ENCODE measurements around the gene ZNHIT2. TPM values are rescaled to one million over a fixed set of nuclear protein-coding genes. Genes with fewer than 3 reads are reported as not detected.
A peak's percentile ranks its signal among the peaks of the same experiment; 100 is the strongest.

The ZNHIT2 gene
- total RNA-seq, 4 donors from 2014 or later = 17.3 to 38.5 (median 25.9) TPM

DNA sequence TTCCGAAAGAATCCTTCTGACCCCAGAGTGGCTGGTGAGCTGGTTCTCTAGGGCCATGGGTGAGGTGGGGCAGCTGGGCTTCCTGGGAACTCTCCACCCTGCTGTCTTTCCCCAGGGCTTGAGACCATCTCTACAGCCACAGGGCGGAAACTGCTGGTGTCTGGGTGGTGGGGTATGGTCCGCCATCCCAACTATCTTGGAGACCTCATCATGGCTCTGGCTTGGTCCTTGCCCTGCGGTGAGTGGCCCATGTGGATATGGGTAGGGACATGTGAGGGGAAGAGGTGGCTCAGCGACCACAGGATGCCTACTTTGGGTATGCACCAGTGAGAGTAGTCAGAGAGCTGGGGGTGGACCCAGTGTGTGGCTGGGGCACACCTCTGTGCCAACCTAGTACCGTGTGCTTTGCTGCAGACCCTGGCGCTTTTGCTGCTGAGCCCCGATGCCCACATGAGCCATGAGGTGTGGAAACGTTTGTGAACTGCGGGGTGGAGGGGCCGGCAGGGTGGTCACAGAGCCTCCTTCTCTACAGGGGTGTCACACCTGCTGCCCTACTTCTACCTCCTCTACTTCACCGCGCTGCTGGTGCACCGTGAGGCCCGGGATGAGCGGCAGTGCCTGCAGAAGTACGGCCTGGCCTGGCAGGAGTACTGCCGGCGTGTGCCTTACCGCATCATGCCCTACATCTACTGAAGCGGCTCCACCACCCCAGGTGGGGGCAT is 2.0 kb downstream of the ZNHIT2 start:
- no peak overlapping the region for H3K4me3 ChIP-seq (replicated peaks in 1 of 3)
- intact Hi-C loops (cut with DNase I) = loop anchor here (10.0 kb wide), 2 partner anchors 101 to 201 kb away; partner anchors contain the start of genes ARL2 and ATG2A
- 88 to 95% methylated on average over 20 of the region's 21 CpGs for WGBS, 2 donors
- H3K27me3 ChIP-seq = no peaks in the 10 kb centered on the region
- no peaks in the 10 kb centered on the region for H3K9me3 ChIP-seq
- TF ChIP-seq, protein P1, sequence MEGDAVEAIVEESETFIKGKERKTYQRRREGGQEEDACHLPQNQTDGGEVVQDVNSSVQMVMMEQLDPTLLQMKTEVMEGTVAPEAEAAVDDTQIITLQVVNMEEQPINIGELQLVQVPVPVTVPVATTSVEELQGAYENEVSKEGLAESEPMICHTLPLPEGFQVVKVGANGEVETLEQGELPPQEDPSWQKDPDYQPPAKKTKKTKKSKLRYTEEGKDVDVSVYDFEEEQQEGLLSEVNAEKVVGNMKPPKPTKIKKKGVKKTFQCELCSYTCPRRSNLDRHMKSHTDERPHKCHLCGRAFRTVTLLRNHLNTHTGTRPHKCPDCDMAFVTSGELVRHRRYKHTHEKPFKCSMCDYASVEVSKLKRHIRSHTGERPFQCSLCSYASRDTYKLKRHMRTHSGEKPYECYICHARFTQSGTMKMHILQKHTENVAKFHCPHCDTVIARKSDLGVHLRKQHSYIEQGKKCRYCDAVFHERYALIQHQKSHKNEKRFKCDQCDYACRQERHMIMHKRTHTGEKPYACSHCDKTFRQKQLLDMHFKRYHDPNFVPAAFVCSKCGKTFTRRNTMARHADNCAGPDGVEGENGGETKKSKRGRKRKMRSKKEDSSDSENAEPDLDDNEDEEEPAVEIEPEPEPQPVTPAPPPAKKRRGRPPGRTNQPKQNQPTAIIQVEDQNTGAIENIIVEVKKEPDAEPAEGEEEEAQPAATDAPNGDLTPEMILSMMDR (IDR thresholded peaks at IDR 0.05) = no peak
- no peak for TF ChIP-seq POLR2A (IDR thresholded peaks at IDR 0.05)
- no peak for DNase-seq
- peaks cover 13 to 17% of the 10 kb centered on the region in 2 donors for H3K36me3 ChIP-seq
- no peak overlapping the region for H3K27ac ChIP-seq
- H3K4me1 ChIP-seq = peaks cover 37 to 49% of the 10 kb centered on the region in 2 donors

GRCh38 chr11:65114538-65115171 is 2.8 kb downstream of the ZNHIT2 start:
- Histone ChIP-seq H3K9me3 (no peaks in the 10 kb centered on the region), H3K4me1 (peaks cover 37 to 48% of the 10 kb centered on the region in 2 donors), H3K4me3 (replicated peaks in 1 of 3) (no peak overlapping the region), H3K27ac (no peak overlapping the region), H3K36me3 (peaks cover 7 to 10% of the 10 kb centered on the region in 2 donors), H3K27me3 (no peaks in the 10 kb centered on the region)
- TF ChIP-seq POLR2A (IDR thresholded peaks at IDR 0.05) = no peak
- TF ChIP-seq, protein P1 (IDR thresholded peaks at IDR 0.05) = no peak
- intact Hi-C loops (cut with DNase I) = loop anchor here (5.0 to 10.0 kb wide), 3 partner anchors 68 to 200 kb away; partner anchors contain the start of genes ARL2, ATG2A and CAPN1
- 90 to 91% methylated on average over 7 to 11 of the region's 11 CpGs for WGBS, 2 donors
- no peak for DNase-seq

GRCh38 chr11:65113839-65114238 is 3.7 kb downstream of the ZNHIT2 start:
- Histone ChIP-seq H3K4me1 (peaks cover 37 to 48% of the 10 kb centered on the region in 2 donors), H3K36me3 (peaks cover 3 to 10% of the 10 kb centered on the region in 2 donors), H3K27ac (peak overlapping the region in 2 of 3 donors; percentile 39 to 74), H3K4me3 (replicated peaks in 1 of 3) (no peak overlapping the region), H3K9me3 (no peaks in the 10 kb centered on the region), H3K27me3 (no peaks in the 10 kb centered on the region)
- DNase-seq = peak in 1 of 2 donors; percentile 19
- intact Hi-C loops (cut with DNase I) = loop anchor here (5.0 to 10.0 kb wide), 3 partner anchors 68 to 199 kb away; partner anchors contain the start of genes ARL2, ATG2A and CAPN1
- 41 to 50% methylated on average over 6 of the region's 6 CpGs for WGBS, 2 donors
- TF ChIP-seq, protein P1 (IDR thresholded peaks at IDR 0.05) = no peak
- TF ChIP-seq POLR2A (IDR thresholded peaks at IDR 0.05) = no peak

GRCh38 chr11:65113361-65113756 is 4.1 kb downstream of the ZNHIT2 start:
- DNase-seq = peak; percentile 83 to 87

More at GRCh38 chr11:65113361-65113756, 4.1 kb downstream of the ZNHIT2 start:
- Histone ChIP-seq H3K27me3 (no peaks in the 10 kb centered on the region), H3K36me3 (peaks cover 6 to 15% of the 10 kb centered on the region in 2 donors), H3K4me3 (replicated peaks in 1 of 3) (no peak overlapping the region), H3K27ac (peak overlapping the region; percentile 39 to 74 (median 62)), H3K9me3 (no peaks in the 10 kb centered on the region), H3K4me1 (peaks cover 37 to 48% of the 10 kb centered on the region in 2 donors)
- TF ChIP-seq POLR2A (IDR thresholded peaks at IDR 0.05) = no peak
- TF ChIP-seq, protein P1 (IDR thresholded peaks at IDR 0.05) = no peak
- 10 to 24% methylated on average over 14 of the region's 14 CpGs for WGBS, 2 donors
- intact Hi-C loops (cut with DNase I) = loop anchor here (5.0 to 10.0 kb wide), 3 partner anchors 69 to 199 kb away; partner anchors contain the start of genes ARL2, ATG2A and CAPN1
